Bronchial epithelial cell (primary cell): ENCODE measurements around the gene FBLN2. TPM values are rescaled to one million over a fixed set of nuclear protein-coding genes. Genes with fewer than 3 reads are reported as not detected.
A peak's percentile ranks its signal among the peaks of the same experiment; 100 is the strongest.

Source experiments
- DNase-seq: peaks from one replicate; pipeline ENCODE4 v3.0.0-alpha.2; 2010; ENCODE audit warnings: low read depth
- FAIRE-seq: peaks from 2 replicates; lab custom pipeline; 2011; peaks lifted over from hg19 to GRCh38; lab: Jason Lieb, UNC
- H3K27me3 ChIP-seq: 2 replicates; pipeline ENCODE4 v1.5.1; 2011; ENCODE audit warnings: low read length; ENCODE audit not compliant: control insufficient read depth, insufficient read depth
- H3K36me3 ChIP-seq: 2 replicates; pipeline ENCODE4 v1.5.1; 2011; ENCODE audit warnings: low read length; ENCODE audit not compliant: control insufficient read depth, insufficient read depth
- H3K4me3 ChIP-seq: 2 replicates; pipeline ENCODE4 v1.5.1; 2011; ENCODE audit warnings: mild to moderate bottlenecking, low read depth, low read length, control low read depth
- total RNA-seq: library from RNA; depleted of rRNA; stranded (reverse); fragments of >200 nt; gene quantifications from 2 replicates; pipeline ENCODE4 v1.2.1, GENCODE V29; 2014
- TF ChIP-seq, protein P1 (sequence below): IDR thresholded peaks from 2 replicates; pipeline ENCODE4 v1.5.1; 2011; ENCODE audit warnings: mild to moderate bottlenecking, moderate library complexity, low read length, control low read depth, inconsistent platforms; ENCODE audit not compliant: insufficient read depth, severe bottlenecking

Gene FBLN2
- total RNA-seq, 1 donor from 2014 or later: 4.7 TPM

- TF ChIP-seq, protein P1, sequence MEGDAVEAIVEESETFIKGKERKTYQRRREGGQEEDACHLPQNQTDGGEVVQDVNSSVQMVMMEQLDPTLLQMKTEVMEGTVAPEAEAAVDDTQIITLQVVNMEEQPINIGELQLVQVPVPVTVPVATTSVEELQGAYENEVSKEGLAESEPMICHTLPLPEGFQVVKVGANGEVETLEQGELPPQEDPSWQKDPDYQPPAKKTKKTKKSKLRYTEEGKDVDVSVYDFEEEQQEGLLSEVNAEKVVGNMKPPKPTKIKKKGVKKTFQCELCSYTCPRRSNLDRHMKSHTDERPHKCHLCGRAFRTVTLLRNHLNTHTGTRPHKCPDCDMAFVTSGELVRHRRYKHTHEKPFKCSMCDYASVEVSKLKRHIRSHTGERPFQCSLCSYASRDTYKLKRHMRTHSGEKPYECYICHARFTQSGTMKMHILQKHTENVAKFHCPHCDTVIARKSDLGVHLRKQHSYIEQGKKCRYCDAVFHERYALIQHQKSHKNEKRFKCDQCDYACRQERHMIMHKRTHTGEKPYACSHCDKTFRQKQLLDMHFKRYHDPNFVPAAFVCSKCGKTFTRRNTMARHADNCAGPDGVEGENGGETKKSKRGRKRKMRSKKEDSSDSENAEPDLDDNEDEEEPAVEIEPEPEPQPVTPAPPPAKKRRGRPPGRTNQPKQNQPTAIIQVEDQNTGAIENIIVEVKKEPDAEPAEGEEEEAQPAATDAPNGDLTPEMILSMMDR: no peak
- DNase-seq: no peak
- no peak for FAIRE-seq
These were observed 104.8 kb downstream of the FBLN2 start for GRCh38 chr3:13653631-13654279.

DNA sequence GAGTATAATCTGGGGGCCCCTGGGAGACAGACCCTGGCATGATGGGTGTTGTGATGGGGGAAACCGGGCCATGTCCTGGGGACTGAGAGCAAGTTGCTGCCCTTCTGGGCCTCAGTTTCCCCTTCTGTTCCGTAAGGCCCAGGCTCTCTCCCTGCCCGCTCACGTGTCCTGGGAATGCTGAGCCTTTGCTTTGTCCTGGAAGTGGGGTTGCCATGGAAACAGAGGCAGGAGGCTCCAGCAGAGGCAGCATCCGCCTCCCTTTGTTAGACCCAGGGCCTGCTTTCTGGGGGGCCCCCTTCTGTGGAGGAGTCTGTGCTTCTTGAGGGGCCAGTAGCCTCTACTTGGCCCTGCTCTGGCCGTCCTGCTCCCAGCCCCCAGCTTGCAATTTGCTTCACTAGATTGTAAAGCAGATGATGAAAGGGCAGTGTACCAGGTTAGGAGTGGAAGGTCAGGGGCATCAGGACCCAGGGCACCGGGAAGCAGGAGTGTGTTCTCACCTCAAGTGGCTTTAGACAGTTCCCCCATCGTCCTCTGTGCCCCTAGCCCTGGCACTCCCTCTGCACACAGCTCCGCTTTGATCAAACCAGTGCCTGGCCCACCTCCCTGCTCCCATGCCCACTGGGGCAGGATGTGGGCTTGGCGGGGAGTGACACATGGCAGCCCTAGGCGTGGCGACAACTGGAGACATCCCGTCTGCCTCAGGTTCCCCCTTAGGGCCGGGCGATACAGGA lies 105.6 kb downstream of the FBLN2 start:
- TF ChIP-seq, protein P1: no peak
- DNase-seq (no peak), FAIRE-seq (no peak)
- Histone ChIP-seq H3K27me3 (no peaks in the 10 kb centered on the region), H3K36me3 (no peaks in the 10 kb centered on the region), H3K4me3 (no peak overlapping the region)

More at GRCh38 chr3:13653631-13654279, 104.8 kb downstream of the FBLN2 start:
- no peaks in the 10 kb centered on the region for H3K27me3 ChIP-seq
- no peaks in the 10 kb centered on the region for H3K36me3 ChIP-seq
- no peak overlapping the region for H3K4me3 ChIP-seq

DNA sequence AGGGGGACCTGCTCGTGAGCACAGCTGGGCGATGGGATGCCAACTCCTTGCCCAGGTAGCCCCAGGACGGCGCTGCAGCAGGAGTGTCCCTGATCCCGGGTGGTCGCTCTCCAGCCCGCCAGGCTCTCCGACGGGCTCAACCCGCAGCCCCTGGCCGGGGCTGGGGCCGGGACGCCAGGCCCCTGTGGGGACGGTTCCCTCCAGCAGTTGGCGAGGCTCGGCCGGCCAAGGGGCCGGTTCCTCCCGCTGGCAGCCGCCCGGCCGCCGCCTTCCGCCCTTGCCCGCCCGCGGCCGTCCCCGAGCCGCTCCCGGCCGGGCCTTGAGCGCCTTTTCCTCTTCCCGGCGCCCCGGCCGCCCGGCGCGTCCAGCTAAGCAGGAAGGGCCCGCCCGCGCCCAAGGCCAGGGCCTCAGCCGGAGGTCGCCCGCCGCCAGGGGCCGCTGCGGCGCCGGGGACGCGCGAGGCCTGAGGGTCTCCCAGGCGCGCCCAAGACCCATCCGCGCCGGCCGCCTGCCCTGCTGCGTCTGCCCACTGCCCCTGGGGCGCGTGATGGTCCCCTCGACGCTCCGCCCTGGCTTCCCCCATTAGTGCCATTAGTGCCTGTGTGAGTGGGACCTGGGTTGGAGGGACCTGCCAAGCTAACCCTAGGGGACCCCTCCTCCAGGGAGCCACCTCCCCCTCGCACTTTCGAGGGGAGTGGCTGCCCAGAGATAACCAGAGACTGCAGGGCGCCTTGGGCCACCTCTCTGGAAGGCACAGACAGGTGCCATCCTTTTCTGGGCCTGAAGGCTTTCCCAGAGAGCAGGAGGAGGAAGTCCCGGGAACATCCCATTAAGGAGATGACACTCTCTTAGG lies 106.4 kb downstream of the FBLN2 start:
- DNase-seq: no peak
- Histone ChIP-seq H3K36me3 (no peaks in the 10 kb centered on the region), H3K27me3 (no peaks in the 10 kb centered on the region), H3K4me3 (no peak overlapping the region)
- FAIRE-seq: no peak
- TF ChIP-seq, protein P1: peak; percentile 45

GRCh38 chr3:13656584-13657301 lies 107.8 kb downstream of the FBLN2 start:
- DNase-seq (no peak), FAIRE-seq (peak; percentile 23)
- H3K4me3 ChIP-seq: no peak overlapping the region
- no peaks in the 10 kb centered on the region for H3K27me3 ChIP-seq
- TF ChIP-seq, protein P1: peak; percentile 12
- no peaks in the 10 kb centered on the region for H3K36me3 ChIP-seq

DNA sequence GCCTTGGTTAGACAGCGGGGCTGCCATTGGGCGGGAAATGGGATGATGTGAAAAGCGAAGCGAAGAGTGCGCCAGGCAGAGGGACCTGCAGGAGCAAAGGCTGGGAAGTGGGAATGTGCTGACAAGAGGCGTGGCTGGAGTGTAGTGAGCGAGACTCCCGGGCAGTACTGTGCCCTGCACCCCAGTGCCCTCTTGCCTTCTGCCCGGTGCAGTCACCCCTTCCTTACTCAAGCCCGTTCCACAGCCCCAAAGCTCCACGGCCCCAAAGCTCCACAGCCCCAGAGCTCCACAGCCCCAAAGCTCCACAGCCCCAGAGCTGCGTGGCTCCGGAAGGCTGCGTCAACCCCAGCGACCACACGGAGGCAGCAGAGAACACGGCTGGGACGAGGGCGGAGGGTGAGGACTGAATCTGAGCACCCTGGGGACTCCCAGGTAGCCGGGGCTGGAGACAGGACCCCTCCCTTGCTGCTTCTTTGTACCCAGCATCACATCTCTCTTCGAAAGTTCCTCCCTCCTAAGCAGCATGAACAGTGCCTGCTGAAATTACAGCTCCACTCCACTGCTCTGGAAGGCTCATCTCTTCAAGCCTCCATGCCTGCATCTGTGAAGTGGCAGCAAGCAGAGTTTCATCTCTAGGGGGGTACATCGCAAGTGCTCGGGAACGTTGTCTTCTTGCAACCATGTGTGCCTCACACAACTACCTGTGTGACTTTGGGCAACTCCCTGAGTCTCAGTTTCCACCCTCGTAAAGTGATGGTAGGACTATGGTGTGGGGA lies 108.9 kb downstream of the FBLN2 start:
- no peaks in the 10 kb centered on the region for H3K36me3 ChIP-seq
- no peaks in the 10 kb centered on the region for H3K27me3 ChIP-seq
- TF ChIP-seq, protein P1: peak; percentile 98
- H3K4me3 ChIP-seq: no peak overlapping the region
- FAIRE-seq (peak; percentile 64), DNase-seq (peak; percentile 30)
